Body of pancreas (tissue), 4 donors: ENCODE data around the gene RAB15. TPM values are rescaled to one million over a fixed set of nuclear protein-coding genes. Genes with fewer than 3 reads are reported as not detected.

Source experiments
- ATAC-seq: fragments of 150-250 bp; one replicate; pipeline ENCODE4 v1.9.1; 2016
- DNase-seq, 4 donors: peaks; one replicate each; pipeline ENCODE4 v3.0.0-alpha.2; 2019
- H3K27ac ChIP-seq, 4 donors: fragments of 200-600 bp; sonication (generic); 1 replicate in 3 of 4; 2 replicates in 1 of 4; pipeline versions ENCODE4 v1.5.1 to v1.6.1; 2016 to 2019; ENCODE audit warnings: mild to moderate bottlenecking in 1 of 4, mixed read lengths in 1 of 4, moderate library complexity in 1 of 4
- H3K27me3 ChIP-seq, 2 donors: fragments of 200-600 bp; sonication (generic); one replicate each; pipeline ENCODE4 v1.6.0; 2016; ENCODE audit warnings: mild to moderate bottlenecking in 1 of 2
- H3K36me3 ChIP-seq, 2 donors: fragments of 200-600 bp; sonication (generic); replicated peaks in 1 of 2; 2 replicates each; pipeline ENCODE4 v1.5.1; 2016; ENCODE audit warnings: low read depth in 2 of 2; ENCODE audit not compliant: insufficient read depth in 1 of 2
- H3K4me1 ChIP-seq: fragments of 200-600 bp; sonication (generic); one replicate; pipeline ENCODE4 v1.6.0; 2016
- H3K4me3 ChIP-seq, 2 donors: fragments of 200-600 bp; sonication (generic); 1 replicate in 1 of 2; 2 replicates in 1 of 2; pipeline ENCODE4 v1.5.1; 2016 to 2019
- H3K9me3 ChIP-seq, 3 donors: fragments of 200-600 bp; sonication (generic); 1 replicate in 2 of 3; 2 replicates in 1 of 3; pipeline ENCODE4 v1.5.1; 2016
- POLR2A ChIP-seq, 3 donors: fragments of 450-650 bp; IDR thresholded peaks; one replicate each; pipeline ENCODE4 v1.6.1; 2016; ENCODE audit warnings: antibody characterized with exemption in 3 of 3, mild to moderate bottlenecking in 2 of 3
- WGBS, 2 donors: methylation state at CpG; one replicate each; pipeline ENCODE4 v1.1.5; 2017; 5-methylcytosine and 5-hydroxymethylcytosine counted together
- intact Hi-C: fragments of 100-400 bp; cut with DNase I; formaldehyde crosslinking; loops from one replicate; pipeline ENCODE4 v1.15.1; 2023
- total RNA-seq, 2 donors: library from RNA; depleted of rRNA; stranded (reverse); fragments of >200 nt; gene quantifications; one replicate each; pipeline ENCODE4 v1.1.0, GENCODE V29; 2016
- TF ChIP-seq, protein P1 (sequence below), 7 experiments: fragments of 450-650 bp in 4 of 7; fragments of 200-600 bp in 3 of 7; sonication (generic) in 3 of 7; IDR thresholded peaks; one replicate each; pipeline ENCODE4 v1.5.1; 2016 to 2019; ENCODE audit warnings: antibody characterized with exemption in 7 of 7

The RAB15 gene
- total RNA-seq, 2 donors from 2014 or later, result 10.1 to 19.8 TPM

DNA sequence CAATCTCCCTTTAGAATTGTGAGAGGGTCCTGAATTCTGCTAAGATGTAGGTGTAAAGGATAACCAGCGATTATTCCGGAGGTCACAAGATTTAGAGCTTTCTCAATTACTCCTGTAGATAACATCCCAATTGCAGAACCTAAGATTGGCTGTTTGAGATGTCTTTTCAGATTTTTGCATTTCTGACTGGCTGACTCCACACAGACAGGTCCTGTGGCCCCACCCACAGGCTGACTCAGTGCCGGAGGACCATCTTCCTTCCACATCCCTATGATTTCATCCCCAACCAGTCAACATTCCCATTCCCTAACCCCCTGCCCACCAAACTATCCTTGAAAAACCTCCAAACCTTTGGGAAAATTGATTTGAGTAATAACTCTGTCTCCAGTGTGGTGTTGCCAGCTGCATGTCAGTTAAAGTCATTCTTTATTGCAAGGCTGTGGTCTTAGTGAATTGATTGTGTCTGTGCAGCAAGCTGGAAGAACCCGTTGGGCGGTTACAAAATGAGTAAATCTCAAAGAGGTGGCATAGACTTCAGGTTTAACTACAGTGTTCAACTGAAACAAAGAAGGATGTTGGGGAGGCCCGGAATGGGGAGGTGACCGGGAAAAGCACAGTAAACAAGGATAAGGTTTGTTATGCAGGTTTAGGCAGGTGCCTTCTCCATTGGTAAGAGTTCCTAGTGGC is 25.1 kb upstream of the RAB15 start:
- TF ChIP-seq, protein P1, sequence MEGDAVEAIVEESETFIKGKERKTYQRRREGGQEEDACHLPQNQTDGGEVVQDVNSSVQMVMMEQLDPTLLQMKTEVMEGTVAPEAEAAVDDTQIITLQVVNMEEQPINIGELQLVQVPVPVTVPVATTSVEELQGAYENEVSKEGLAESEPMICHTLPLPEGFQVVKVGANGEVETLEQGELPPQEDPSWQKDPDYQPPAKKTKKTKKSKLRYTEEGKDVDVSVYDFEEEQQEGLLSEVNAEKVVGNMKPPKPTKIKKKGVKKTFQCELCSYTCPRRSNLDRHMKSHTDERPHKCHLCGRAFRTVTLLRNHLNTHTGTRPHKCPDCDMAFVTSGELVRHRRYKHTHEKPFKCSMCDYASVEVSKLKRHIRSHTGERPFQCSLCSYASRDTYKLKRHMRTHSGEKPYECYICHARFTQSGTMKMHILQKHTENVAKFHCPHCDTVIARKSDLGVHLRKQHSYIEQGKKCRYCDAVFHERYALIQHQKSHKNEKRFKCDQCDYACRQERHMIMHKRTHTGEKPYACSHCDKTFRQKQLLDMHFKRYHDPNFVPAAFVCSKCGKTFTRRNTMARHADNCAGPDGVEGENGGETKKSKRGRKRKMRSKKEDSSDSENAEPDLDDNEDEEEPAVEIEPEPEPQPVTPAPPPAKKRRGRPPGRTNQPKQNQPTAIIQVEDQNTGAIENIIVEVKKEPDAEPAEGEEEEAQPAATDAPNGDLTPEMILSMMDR (IDR thresholded peaks at IDR 0.05), result no peak
- ATAC-seq, result no peak
- Histone ChIP-seq H3K4me3 (no peak overlapping the region), H3K9me3 (no peaks in the 10 kb centered on the region), H3K4me1 (no peaks in the 10 kb centered on the region), H3K36me3 (no peaks in the 10 kb centered on the region), H3K27me3 (no peaks in the 10 kb centered on the region), H3K27ac (no peak overlapping the region)
- whole genome bisulfite sequencing, 2 donors, result 77 to 82% methylated on average over 7 of the region's 7 CpGs
- no peak for DNase-seq
- intact Hi-C loops, result no loop called here

- no peak for TF ChIP-seq POLR2A (IDR thresholded peaks at IDR 0.05)
- TF ChIP-seq, protein P1 (IDR thresholded peaks at IDR 0.05), result no peak
- Histone ChIP-seq H3K27me3 (no peaks in the 10 kb centered on the region), H3K4me1 (no peaks in the 10 kb centered on the region), H3K36me3 (no peaks in the 10 kb centered on the region), H3K9me3 (no peaks in the 10 kb centered on the region), H3K27ac (no peak overlapping the region), H3K4me3 (no peak overlapping the region)
- intact Hi-C loops, result no loop called here
- DNase-seq (no peak), ATAC-seq (no peak)
- WGBS, 2 donors, result 96 to 97% methylated on average over 3 of the region's 3 CpGs
Measured at GRCh38 chr14:64995291-64995690, 23.2 kb upstream of the RAB15 start.

- DNase-seq (no peak), ATAC-seq (no peak)
- H3K36me3 ChIP-seq, result no peaks in the 10 kb centered on the region
- no peaks in the 10 kb centered on the region for H3K4me1 ChIP-seq
- TF ChIP-seq, protein P1 (IDR thresholded peaks at IDR 0.05), result no peak
- no peak for TF ChIP-seq POLR2A (IDR thresholded peaks at IDR 0.05)
- H3K4me3 ChIP-seq, result no peak overlapping the region
- H3K27ac ChIP-seq, result no peak overlapping the region
- intact Hi-C loops, result no loop called here
- WGBS, 2 donors, result 85 to 87% methylated on average over 2 of the region's 2 CpGs
- no peaks in the 10 kb centered on the region for H3K9me3 ChIP-seq
- H3K27me3 ChIP-seq, result no peaks in the 10 kb centered on the region
Measured at GRCh38 chr14:64994540-64994939, 22.4 kb upstream of the RAB15 start.

DNA sequence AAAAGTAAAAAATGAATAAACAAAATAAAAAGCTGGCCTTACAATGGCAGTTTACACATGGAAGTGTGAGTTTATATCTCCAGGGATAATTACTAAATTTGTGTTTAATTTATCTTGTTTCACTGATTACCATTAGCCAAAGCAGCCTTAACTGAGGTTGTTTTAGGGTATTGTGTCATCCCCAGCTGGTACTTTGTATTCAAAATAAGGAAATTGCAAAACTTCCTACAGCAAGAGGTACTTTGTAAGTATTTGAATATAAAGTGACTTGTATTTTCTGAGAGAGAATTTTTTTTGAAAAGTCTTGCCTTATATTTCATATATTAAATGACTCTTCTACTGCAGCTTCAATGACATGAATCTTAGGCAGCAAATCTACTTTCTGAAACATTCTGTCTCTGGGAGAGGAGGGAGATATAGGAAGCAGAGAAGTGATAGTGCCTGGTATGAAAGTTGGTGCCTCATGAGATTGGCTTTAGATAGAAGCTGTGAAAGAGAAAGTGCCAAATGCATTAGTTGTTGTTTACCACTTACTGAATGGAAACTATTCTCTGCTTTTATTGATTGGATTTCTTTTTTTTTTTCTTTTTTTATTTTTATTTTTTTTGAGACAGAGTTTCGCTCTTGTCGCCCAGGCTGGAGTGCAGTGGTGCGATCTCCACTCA is 21.3 kb upstream of the RAB15 start:
- Histone ChIP-seq H3K27me3 (no peaks in the 10 kb centered on the region), H3K4me1 (peaks cover 6% of the 10 kb centered on the region), H3K9me3 (no peaks in the 10 kb centered on the region), H3K36me3 (no peaks in the 10 kb centered on the region), H3K27ac (no peak overlapping the region), H3K4me3 (no peak overlapping the region)
- 95 to 97% methylated on average over 3 of the region's 3 CpGs for WGBS, 2 donors
- TF ChIP-seq, protein P1 (IDR thresholded peaks at IDR 0.05), result no peak
- no peak for TF ChIP-seq POLR2A (IDR thresholded peaks at IDR 0.05)
- DNase-seq (no peak), ATAC-seq (no peak)
- intact Hi-C loops, result no loop called here
